Caco-2 (cell line): ENCODE data around the gene NAV1. TPM values are rescaled to one million over a fixed set of nuclear protein-coding genes. Genes with fewer than 3 reads are reported as not detected.

Experiments used
- Bru-seq: library from RNA; stranded (reverse); fragments of 400-500 nt; gene quantifications from one replicate; lab custom pipeline; 2021; lab: Mats Ljungman, UMichigan
- BruChase-seq, 2 experiments: library from RNA; stranded (reverse); fragments of 400-500 nt; gene quantifications; one replicate each; lab custom pipeline; 2021; lab: Mats Ljungman, UMichigan
- BruUV-seq: library from RNA; stranded (reverse); fragments of 400-500 nt; replicated peaks from 2 replicates; lab custom pipeline; 2021; lab: Mats Ljungman, UMichigan
- CTCF ChIA-PET: fragments of 300-600 bp; sonication (Branson Sonifier 250); formaldehyde crosslinking; loops from one replicate; lab custom pipeline; 2022; ENCODE audit warnings: antibody characterized with exemption; lab: Charles Lee
- POLR2A ChIA-PET: fragments of 300-600 bp; sonication (Branson Sonifier 250); formaldehyde crosslinking; loops from one replicate; lab custom pipeline; 2022; ENCODE audit warnings: antibody characterized with exemption; lab: Charles Lee
- DNase-seq, 2 experiments: peaks; one replicate each; pipeline versions ENCODE4 v3.0.0 to v3.0.0-alpha.2; 2020 to 2022
- H3K27me3 ChIP-seq: replicated peaks from 2 replicates; pipeline ENCODE4 v1.6.0; 2011; ENCODE audit warnings: low read length; ENCODE audit not compliant: control insufficient read depth, insufficient read depth
- H3K36me3 ChIP-seq: 2 replicates; pipeline ENCODE4 v1.5.1; 2011; ENCODE audit warnings: low read length; ENCODE audit not compliant: control insufficient read depth, insufficient read depth
- H3K4me1 ChIP-seq: fragments of 250-450 bp; sonication (Bioruptor Pico); 2 replicates; pipeline ENCODE4 v1.5.1; 2020; ENCODE audit warnings: mild to moderate bottlenecking
- H3K4me3 ChIP-seq: 2 replicates; pipeline ENCODE4 v1.5.1; 2011; ENCODE audit warnings: low read depth, mild to moderate bottlenecking, control low read depth, low read length
- H3K9me3 ChIP-seq: fragments of 250-450 bp; sonication (Bioruptor Pico); 2 replicates; pipeline ENCODE4 v1.5.1; 2020; ENCODE audit warnings: mild to moderate bottlenecking, moderate library complexity
- H3K27ac Mint-ChIP-seq: one replicate; pipeline ENCODE4 v1.8.0; 2022; ENCODE audit warnings: mixed read lengths; ENCODE audit not compliant: unreplicated experiment
- H3K27me3 Mint-ChIP-seq: one replicate; pipeline ENCODE4 v1.8.0; 2022; ENCODE audit warnings: mixed read lengths; ENCODE audit not compliant: insufficient read depth, unreplicated experiment
- H3K36me3 Mint-ChIP-seq: one replicate; pipeline ENCODE4 v1.8.0; 2022; ENCODE audit warnings: mild to moderate bottlenecking, mixed read lengths; ENCODE audit not compliant: insufficient read depth, unreplicated experiment
- H3K4me1 Mint-ChIP-seq: one replicate; pipeline ENCODE4 v1.8.0; 2022; ENCODE audit warnings: low read depth, mixed read lengths; ENCODE audit not compliant: unreplicated experiment
- H3K4me3 Mint-ChIP-seq: one replicate; pipeline ENCODE4 v1.8.0; 2022; ENCODE audit warnings: mild to moderate bottlenecking, moderate library complexity, mixed read lengths; ENCODE audit not compliant: unreplicated experiment
- H3K9me3 Mint-ChIP-seq: one replicate; pipeline ENCODE4 v1.8.0; 2022; ENCODE audit warnings: mixed read lengths; ENCODE audit not compliant: unreplicated experiment
- CTCF ChIP-seq, 2 experiments: fragments of 200-600 bp in 1 of 2; IDR thresholded peaks; 1 replicate in 1 of 2; 2 replicates in 1 of 2; pipeline versions ENCODE4 v1.5.1 to v1.8.0; 2011 to 2022; ENCODE audit warnings: antibody characterized with exemption in 1 of 2, control low read depth in 1 of 2, inconsistent platforms in 1 of 2, low read depth in 1 of 2, low read length in 1 of 2, mild to moderate bottlenecking in 1 of 2, moderate library complexity in 1 of 2; ENCODE audit not compliant: insufficient read depth in 1 of 2, severe bottlenecking in 1 of 2, unreplicated experiment in 1 of 2
- intact Hi-C: fragments of 100-400 bp; cut with micrococcal nuclease; formaldehyde crosslinking; loops from one replicate; pipeline ENCODE4 v1.10.0; 2022; ENCODE audit not compliant: unreplicated experiment
- long read RNA-seq: library from polyadenylated mRNA; stranded (forward); transcript quantifications from one replicate; pipeline ENCODE4 v2.0.0, GENCODE V29; 2022
- total RNA-seq: library from RNA; stranded (reverse); gene quantifications from 2 replicates; pipeline ENCODE4 v1.2.3, GENCODE V29; 2022

The NAV1 gene
- total RNA-seq = 2.0 and 4.6 TPM in 2 replicates
- Bru-seq, nascent RNA = percentile 33 among the genes with signal in this experiment
- BruChase-seq, experiment 1, labeled RNA remaining after a 2-hour chase = percentile 27 among the genes with signal in this experiment
- percentile 26 among the genes with signal in this experiment for BruChase-seq, experiment 2, labeled RNA remaining after a 6-hour chase
- long read RNA-seq, partial matches to known transcripts = 0 of 4 reads
- long read RNA-seq, other reads (novel, unspliced or antisense) = 4 of 4 reads

DNA sequence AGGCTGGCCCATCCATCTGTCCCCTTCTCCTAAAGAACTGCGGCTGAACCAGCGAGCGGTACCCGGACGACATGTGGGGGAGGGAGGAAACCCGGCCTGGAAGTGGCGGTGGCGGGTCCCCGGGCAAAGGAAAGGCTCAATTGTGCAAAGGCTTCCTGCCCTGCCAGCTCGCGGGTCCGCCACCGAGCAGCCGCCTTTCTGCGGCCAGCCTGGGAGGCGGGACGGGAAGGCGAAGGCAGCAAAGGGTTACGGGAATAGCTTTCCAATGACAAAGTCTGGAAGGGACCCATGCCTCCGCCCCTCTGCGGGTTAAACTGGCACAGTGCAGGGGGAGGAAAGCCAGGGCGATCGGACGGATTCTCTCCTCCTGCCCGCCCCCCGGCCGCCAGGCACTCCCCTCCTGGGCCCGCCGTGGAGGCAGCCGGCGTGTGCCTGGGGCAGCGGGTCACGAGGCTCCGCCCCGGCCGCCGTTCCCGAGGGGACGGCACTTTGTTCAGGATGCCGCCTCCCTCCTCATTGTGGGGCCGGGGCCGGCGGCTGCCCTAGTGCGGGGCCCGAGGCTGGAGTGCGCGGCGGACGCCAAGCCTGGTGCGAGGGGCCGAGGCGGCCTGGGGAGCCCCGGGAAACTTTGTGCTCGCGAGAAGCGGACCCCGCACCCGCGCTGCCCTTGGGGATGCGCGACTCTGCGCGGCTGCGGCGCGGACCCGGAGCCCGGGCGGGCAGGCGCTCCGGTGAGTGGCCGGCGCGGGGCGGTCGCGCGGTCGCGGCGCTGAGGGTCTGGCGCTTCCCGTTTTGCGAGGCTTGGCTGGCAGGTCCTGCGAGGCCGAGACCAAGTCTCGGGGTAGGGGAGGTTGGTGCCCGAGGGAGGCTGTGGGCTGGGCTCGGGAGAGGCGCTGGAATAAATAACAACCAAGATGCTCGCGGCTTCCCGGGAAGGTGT lies at the start of gene NAV1:
Gene NAV1, plus strand, starts transcription at position 516 of the 940 bp plus-strand sequence. CDS start 83,758 bp downstream, outside the sequence.
- CTCF ChIA-PET = interaction anchor here (0.6 to 1.7 kb wide), 4 partner anchors 7 to 1267 kb away, joined by 3 to 4 read pairs (median 4); no protein-coding TSS in a partner anchor
- Mint-ChIP-seq H3K27me3 (peaks cover 24% of the 10 kb centered on the region), H3K27ac (no peak within 1 kb of the TSS), H3K9me3 (no peaks in the 10 kb centered on the region), H3K4me3 (peak within 1 kb of the TSS; percentile 79), H3K4me1 (no peaks in the 10 kb centered on the region), H3K36me3 (no peaks in the 10 kb centered on the region)
- intact Hi-C loops = no loop called here
- POLR2A ChIA-PET = interaction anchor here (0.6 kb wide), 1 partner anchor 213 kb away, joined by 3 read pairs; no protein-coding TSS in a partner anchor
- Histone ChIP-seq H3K4me3 (peak within 1 kb of the TSS; percentile 34), H3K9me3 (no peaks in the 10 kb centered on the region), H3K36me3 (no peaks in the 10 kb centered on the region), H3K27me3 (peaks cover 8% of the 10 kb centered on the region), H3K4me1 (peaks cover 10% of the 10 kb centered on the region; the same call in 1 of the 2 replicates)
- peak in 1 of 2 experiments; percentile 29 for DNase-seq
- BruUV-seq = no TSS peak
- TF ChIP-seq CTCF (IDR thresholded peaks at IDR 0.05; ENCODE audit: insufficient read depth in 1 of 2, low read depth in 1 of 2, low read length in 1 of 2, severe bottlenecking in 1 of 2, unreplicated experiment in 1 of 2) = no peak

DNA sequence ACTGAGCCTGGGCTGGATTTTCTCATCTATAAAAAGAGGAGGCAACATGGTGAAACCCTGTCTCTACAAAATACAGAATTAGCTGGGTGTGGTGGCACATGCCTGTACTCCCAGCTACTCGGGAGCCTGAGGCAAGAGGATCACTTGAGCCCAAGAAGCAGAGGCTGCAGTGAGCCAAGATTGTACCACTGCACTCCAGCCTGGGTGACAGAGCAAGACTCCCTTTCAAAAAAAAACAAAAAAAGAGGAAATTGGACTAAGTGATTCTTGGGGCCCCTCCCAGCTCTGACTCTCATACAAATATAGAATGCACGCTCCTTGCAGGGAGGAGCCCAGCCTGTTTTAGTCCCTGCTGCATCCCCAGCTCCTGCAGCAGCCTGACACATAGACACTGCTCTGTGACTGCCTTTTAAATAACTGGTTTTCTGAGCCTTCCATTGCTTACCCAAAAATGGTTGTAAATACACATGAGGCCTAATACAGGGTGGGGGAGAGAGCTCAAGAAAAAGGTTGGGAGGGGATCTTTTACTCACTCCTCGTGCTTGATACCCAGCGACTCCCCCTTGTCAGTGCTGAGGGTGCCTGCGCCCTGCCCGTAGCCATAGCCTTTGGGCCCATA lies 49.2 kb upstream of the NAV1 start:
- Mint-ChIP-seq H3K27me3 (no peaks in the 10 kb centered on the region), H3K27ac (no peak overlapping the region), H3K4me3 (no peak overlapping the region), H3K9me3 (no peaks in the 10 kb centered on the region), H3K4me1 (peaks cover 7% of the 10 kb centered on the region), H3K36me3 (peaks cover 45% of the 10 kb centered on the region)
- intact Hi-C loops = no loop called here
- Histone ChIP-seq H3K4me3 (no peak overlapping the region), H3K9me3 (no peaks in the 10 kb centered on the region), H3K4me1 (peaks cover 14% of the 10 kb centered on the region), H3K27me3 (no peaks in the 10 kb centered on the region), H3K36me3 (no peaks in the 10 kb centered on the region; the same call in none of the 2 replicates)
- CTCF ChIA-PET = interaction anchor here (0.5 to 0.6 kb wide), 2 partner anchors 22 to 47 kb away, joined by 5 to 7 read pairs; no protein-coding TSS in a partner anchor
- POLR2A ChIA-PET = no interaction called here
- TF ChIP-seq CTCF (IDR thresholded peaks at IDR 0.05; ENCODE audit: insufficient read depth in 1 of 2, low read depth in 1 of 2, low read length in 1 of 2, severe bottlenecking in 1 of 2, unreplicated experiment in 1 of 2) = no peak
- no peak for DNase-seq
- no TSS peak for BruUV-seq
